H1 (cell line): Measurements from ENCODE around the gene S100A13. TPM values are rescaled to one million over a fixed set of nuclear protein-coding genes. Genes with fewer than 3 reads are reported as not detected.

ENCODE experiments used
- JUND ChIP-seq: IDR thresholded peaks from 2 replicates; pipeline ENCODE4 v1.6.1; 2011; ENCODE audit warnings: mild to moderate bottlenecking, improper control_type of control experiment, low read length
- KDM4A ChIP-seq: IDR thresholded peaks from one replicate; pipeline ENCODE4 v1.7.1; 2012; ENCODE audit warnings: low read depth, mild to moderate bottlenecking, moderate library complexity, low read length, inconsistent platforms; ENCODE audit not compliant: severe bottlenecking
- RBBP5 ChIP-seq: IDR thresholded peaks from 2 replicates; pipeline ENCODE4 v1.7.1; 2012; ENCODE audit warnings: low read depth, mild to moderate bottlenecking, inconsistent platforms, low read length, moderate library complexity, borderline replicate concordance
- RFX5 ChIP-seq: IDR thresholded peaks from 2 replicates; pipeline ENCODE4 v1.6.1; 2011; ENCODE audit warnings: low read depth, low read length, improper control_type of control experiment, borderline replicate concordance
- polyA plus RNA-seq, 7 experiments: library from polyadenylated mRNA; depleted of rRNA in 3 of 7; stranded (reverse) in 5 of 7; unstranded in 2 of 7; fragments of >200 nt in 5 of 7; fragments of 200-250 nt in 2 of 7; gene quantifications; 1 replicate in 5 of 7; 2 replicates in 1 of 7; 4 replicates in 1 of 7; pipeline versions ENCODE4 v1.2.1 to v1.2.3, GENCODE V29; 2011 to 2013; ENCODE audit warnings: missing spikeins in 2 of 7, mixed read lengths in 2 of 7
- total RNA-seq: library from RNA; stranded (reverse); fragmentation: NEBNext Ultra II Directional; extraction: Animal tissue kit (Norgen Biotek cat#: 25700); gene quantifications from 2 replicates; pipeline ENCODE4 v1.2.1, GENCODE V29; 2021
- TF ChIP-seq, protein P1 (sequence below): IDR thresholded peaks from 2 replicates; pipeline ENCODE4 v1.6.1; 2012; ENCODE audit warnings: low read length, inconsistent platforms

Gene S100A13
- total and polyA plus RNA-seq, 2 of the 8 experiments (the other 6 are each of a cell fraction or from before 2014, with no cell fraction given) = 63.6 to 127 TPM

DNA sequence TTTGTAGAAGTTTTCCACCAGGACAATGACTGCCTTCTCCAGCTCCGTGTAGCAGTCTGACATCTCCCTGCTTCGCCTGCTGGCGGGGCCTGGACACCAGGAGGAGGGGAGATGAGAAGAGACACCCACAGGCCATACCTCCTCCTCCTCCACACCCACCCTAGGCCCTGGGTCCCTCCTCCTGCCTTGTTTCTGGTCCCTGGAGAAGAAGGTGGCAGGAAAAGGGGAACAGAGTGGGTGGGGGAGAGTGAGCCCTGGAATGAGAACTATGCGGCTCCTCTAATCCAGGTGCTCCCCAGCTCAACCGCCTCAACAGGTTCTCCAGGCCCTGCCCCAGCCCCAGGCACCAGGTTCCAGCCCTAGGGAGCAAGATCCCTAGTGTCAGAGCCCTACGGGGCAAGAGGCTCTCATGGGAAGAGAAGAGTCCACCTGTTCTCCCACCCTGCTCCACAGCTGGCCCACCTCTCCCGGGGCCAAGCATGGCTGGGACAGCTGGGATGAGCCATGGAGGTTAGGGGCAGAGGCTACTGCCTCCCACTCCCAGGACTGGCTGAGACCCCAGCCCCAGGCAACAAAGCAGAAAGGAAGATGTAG lies 19.1 kb downstream of the S100A13 start (continued):
- TF ChIP-seq, protein P1, sequence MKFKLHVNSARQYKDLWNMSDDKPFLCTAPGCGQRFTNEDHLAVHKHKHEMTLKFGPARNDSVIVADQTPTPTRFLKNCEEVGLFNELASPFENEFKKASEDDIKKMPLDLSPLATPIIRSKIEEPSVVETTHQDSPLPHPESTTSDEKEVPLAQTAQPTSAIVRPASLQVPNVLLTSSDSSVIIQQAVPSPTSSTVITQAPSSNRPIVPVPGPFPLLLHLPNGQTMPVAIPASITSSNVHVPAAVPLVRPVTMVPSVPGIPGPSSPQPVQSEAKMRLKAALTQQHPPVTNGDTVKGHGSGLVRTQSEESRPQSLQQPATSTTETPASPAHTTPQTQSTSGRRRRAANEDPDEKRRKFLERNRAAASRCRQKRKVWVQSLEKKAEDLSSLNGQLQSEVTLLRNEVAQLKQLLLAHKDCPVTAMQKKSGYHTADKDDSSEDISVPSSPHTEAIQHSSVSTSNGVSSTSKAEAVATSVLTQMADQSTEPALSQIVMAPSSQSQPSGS = no peak
- TF ChIP-seq RFX5 = no peak
- TF ChIP-seq JUND = no peak
- no peak for TF ChIP-seq KDM4A
- TF ChIP-seq RBBP5 = 0 out of 2 replicates have a peak, but pooled peaks have one; percentile 37
